HG03521 (cell line): ENCODE measurements around the gene WDR76.
"Not testable (repeated sequence)": the region's sequence is repeated elsewhere in the genome, so short reads cannot be mapped to it uniquely, and the experiment has no call there.

ENCODE experiments used
- ATAC-seq: cut with Tn5 transposase; IDR thresholded peaks from one replicate; pipeline ENCODE4 v1.9.1; 2021; ENCODE audit warnings: mild to moderate bottlenecking, moderate library complexity; ENCODE audit not compliant: unreplicated experiment

The WDR76 gene

DNA sequence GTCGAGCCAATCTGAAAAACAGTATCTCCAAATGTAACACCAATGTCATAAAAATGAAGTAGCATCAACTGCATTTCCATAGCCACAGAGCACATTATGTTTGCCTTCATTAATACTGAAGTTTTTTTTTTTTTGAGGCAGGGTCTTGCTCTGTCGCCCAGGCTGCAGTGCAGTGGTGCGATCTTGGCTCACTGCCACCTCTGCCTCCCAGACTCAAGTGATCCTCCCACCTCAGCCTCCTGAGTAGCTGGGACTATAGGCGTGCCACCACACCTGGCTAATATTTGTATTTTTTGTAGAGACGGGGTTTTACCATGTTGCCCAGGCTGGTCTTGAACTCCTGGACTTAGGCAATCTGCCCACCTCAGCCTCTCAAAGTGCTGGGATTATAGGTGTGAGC, 11.7 kb upstream of the WDR76 start:
- not testable (repeated sequence) for ATAC-seq

DNA sequence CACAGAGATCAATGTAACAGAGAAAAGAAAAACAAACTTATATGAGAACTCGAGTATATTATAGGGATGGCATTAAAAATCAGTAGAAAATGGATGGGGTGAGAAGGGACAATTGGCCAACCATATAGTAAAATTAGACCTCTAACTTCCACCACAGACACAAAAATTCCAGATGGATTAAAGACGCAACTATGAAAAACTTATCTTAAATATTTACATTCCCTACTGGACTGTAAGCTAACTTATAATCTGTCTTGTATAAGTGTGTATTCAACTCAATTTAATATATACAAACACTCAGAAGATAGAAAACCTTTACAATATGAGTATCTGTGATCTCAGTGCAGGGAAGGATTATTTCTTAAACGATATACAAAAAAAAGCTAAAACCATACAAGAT, 5.3 kb upstream of the WDR76 start:
- no peak for ATAC-seq

DNA sequence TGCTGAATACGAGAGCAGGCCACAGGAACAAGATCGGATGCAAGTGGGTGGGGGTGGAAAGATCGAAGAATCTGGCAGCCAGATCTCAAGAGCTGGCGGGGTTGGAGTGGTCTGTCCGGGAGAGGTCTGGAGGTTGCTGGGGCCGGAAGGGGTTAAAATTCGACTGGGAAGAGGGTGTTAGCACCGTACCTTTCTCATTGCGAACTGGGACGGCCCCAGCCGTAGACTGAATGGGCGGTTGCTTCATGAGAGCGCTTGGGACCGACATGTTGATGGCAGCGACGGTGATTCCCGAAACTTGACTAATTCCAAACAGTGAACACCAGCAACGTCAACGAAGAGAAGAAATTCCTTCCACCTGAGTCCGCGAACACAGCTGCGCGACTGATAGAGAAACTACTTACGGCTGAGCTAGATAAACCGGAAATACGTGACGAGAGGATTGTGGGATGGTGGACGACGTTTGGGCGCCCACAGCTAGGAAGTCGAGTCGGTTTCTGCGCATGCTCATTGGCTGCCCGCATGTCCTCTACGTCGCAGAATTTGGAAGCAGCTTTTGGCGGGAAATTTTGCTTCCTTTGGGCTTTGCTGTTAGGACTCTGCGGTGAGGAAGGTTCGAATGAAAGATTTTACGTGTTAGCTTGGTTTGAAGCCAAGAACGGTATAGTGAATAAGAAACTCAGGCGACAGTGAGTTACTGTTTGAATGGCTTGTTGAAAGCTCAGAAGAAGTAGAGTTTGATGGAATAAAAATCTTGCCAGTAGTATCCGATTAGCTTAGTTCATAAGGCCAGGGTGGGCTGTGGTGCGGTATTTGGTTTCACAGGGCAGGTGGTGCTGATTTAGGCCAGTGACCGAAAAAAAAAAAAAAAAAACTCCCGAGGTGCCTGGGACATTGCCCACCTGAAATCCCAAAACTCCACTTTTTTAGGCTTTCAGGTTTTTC, 2.2 kb upstream of the WDR76 start, which contains the start of gene MFAP1:
Gene MFAP1 (minus strand): TSS at position 389 of the 945 bp plus-strand sequence. CDS start 121 bp downstream, at position 268.
- peak; percentile 77 for ATAC-seq

DNA sequence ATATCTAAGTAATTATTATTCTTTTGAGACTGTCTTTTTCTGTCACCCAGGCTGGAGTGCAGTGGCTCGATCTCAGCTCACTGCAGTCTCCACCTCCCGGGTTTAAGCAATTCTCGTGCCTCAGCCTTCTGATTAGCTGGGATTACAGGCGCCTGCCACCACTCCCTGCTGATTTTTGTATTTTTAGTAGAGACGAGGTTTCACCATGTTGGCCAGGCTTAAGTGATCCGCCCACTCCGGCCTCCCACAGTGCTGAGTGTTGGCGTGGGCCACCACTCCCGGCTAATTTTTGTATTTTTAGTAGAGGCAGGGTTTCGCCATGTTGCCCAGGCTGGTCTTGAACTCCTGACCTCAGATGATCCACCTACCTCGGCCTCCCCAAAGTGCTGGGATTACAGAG, 1.5 kb upstream of the WDR76 start:
- ATAC-seq, result not testable (repeated sequence)

DNA sequence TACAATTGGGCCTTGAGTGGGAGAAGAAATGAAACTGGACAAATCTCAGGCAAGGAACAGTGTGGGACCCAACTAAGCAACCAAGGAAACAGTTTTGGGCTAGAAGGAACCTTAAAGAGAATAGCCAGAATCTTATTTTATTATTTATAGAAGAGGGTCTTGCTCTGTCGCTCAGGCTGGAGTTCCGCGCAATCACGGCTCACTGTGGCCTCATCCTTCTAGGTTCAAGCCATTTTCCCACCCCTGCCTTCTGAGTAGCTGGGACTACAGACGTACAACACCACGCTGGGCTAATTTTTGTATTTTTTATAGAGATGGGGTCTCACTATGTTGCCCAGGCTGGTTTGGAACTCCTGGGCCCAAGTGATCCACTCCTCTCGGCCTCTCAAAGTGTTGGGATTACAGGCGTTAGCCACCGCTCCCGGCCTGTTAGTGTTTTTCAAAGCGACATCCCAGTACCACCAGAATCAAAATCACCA, 734 bp upstream of the WDR76 start:
- ATAC-seq, result no peak

DNA sequence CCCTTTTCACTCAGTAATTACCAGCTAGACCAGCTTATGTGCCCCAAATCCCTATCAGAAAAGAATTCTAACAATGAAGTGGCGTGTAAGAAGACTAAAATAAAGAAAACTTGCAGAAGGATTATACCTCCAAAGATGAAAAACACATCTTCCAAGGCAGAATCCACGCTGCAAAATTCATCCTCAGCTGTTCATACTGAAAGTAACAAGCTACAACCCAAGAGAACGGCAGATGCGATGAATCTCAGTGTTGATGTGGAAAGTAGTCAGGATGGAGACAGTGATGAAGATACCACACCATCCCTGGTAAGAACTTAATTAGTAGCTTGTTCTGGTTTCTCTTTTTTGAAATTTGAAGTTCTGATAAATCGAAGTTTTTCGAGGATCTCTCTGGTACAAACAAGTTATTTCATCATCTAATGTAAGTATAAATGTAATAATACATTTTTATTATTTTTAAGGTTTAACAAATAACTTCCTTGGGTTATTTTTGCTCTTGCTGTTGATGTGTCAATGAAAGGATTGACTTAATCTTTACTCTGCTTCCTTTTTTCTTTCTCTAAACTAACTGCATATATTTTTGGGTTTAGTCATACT, 1.4 kb downstream of the WDR76 start:
- ATAC-seq, result no peak

DNA sequence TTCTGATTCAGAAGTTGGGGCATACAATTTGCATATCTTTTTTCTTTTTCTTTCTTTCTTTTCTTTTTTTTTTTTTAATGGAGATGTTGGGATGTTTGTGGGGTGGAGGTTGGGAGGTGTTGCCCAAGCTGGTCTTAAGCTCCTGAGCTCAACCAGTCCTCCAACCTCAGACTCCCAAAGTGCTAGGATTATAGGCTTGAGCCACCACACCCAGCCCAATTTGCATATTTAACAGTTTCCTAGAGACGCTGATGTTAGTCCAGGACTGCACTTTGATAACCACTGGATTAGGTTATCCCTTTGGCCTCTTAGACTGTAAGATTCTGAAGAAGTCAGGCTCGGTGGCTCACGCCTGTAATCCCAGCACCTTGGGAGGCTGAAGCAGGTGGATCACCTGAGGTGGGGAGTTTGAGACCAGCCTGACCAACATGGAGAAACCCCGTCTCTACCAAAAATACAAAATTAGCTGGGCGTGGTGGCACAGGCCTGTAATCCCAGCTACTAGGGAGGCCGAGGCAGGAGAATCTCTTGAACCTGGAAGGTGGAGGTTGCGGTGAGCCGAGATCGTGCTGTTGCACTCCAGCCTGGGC, 3.2 kb downstream of the WDR76 start:
- not testable (repeated sequence) for ATAC-seq

DNA sequence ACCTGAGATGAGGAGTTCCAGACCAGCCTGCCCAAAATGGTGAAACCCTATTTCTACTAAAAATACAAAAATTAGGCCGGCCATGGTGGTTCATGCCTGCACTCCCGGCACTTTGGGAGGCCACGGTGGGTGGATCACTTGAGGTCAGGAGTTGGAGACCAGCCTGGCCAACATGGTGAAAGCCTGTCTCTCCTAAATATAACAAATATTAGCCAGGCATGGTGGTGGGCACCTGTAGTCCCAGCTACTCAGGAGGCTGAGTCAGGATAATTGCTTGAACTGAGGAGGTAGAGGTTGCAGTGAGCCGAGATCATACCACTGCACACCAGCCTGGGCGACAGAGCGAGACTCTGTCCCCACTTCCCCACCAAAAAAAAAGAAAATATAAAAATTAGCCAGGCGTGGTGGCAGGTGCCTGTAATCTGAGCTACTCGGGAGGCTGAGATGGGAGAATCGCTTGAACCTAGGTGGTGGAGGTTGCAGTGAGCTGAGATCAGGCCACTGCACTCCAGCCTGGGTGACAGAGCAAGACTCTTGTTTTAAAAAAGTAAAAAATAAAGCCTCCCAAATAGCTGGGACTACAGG, 4.0 kb downstream of the WDR76 start:
- not testable (repeated sequence) for ATAC-seq

DNA sequence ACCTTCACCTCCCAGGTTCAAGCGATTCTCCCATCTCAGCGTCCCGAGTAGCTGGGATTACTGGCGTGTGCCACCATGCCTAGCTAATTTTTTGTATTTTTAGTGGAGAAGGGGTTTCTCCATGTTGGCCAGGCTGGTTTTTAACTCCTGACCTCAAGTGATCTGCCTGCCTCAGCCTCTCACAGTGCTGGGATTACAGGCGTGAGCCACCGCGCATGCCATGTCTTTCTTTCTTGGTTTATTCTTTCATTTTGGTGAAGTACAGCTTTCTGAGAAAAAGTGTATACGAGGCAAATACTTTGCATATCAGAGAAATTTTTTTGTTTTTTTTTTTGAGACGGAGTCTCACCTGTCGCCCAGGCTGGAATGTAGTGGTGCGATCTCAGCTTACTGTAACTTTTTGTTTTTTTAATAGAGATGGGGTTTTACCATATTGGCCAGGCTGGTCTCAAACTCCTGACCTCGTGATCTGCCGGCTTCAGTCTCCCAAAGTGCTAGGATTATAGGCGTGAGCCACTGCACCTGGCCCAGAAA, 4.8 kb downstream of the WDR76 start:
- ATAC-seq, result not testable (repeated sequence)

DNA sequence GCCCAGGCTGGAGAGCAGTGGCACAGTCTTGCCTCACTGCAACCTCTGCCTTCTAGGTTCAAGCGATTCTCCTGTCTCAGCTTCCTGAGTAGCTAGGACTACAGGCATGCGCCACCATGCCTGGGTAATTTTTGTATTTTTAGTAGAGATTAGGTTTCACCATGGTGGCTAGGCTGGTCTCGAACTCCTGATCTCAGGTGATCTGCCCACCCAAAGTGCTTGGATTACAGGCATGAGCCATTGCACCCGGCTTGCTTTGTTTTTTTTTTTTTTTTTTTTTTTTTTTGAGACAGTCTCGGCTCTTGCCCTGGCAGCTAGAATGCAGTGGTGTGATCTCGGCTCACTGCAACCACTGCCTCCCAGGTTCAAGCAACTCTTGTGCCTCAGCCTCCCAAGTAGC, 5.7 kb downstream of the WDR76 start:
- not testable (repeated sequence) for ATAC-seq

DNA sequence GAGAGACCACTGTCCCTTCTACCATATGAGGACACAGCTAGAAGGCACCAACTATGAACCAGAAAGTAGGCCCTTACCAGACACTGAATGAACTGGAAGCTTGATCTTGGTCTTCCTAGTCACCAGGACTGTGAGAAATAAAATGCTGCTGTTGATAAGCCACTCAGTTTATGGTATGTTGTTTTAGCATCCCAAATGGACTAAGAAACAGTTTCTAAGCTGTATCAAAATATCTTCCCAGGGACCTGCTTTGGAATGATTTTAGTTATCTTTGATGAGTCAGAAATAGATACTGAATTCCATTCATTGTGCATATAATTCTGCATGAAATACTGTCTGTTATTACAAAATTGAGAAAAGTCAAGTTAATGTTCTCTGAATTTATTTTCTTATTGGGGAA, 18.6 kb downstream of the WDR76 start:
- no peak for ATAC-seq

DNA sequence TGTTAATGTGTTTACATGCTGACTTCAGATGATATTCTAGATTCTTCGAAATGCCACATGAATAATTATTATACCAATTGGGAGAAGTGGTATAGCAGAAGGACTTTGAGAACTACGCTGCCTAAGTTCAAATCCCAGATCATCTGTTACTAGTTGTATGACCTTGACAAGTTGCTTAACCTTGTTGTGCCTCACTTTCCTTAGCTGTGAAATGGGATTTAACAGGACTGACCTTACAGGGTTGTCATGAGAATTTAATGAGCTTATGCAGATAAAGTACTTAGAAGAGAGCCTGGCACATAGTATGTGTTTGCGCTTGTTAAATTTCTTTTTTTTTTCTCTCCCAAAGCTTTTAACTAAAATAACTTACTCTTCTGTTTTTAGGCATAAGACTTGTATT, 24.4 kb downstream of the WDR76 start:
- ATAC-seq, result no peak

DNA sequence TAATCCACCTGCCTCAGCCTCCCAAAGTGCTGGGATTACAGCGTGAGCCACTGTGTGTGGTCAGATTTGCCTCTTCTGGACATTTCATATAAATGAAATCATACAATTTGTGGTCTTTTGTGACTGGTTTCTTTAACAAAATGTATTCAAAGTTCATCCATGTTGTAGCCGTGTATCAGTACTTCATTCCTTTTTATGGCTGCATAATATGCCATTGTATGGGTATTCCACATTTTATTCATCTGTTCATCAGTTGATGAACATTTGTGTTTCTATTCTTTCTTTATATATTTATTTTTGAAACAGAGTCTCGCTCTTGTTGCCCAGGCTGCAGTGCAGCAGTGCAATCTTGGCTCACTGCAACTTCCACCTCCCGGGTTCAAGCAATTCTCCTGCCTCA, 25.8 kb downstream of the WDR76 start:
- ATAC-seq, result no peak

DNA sequence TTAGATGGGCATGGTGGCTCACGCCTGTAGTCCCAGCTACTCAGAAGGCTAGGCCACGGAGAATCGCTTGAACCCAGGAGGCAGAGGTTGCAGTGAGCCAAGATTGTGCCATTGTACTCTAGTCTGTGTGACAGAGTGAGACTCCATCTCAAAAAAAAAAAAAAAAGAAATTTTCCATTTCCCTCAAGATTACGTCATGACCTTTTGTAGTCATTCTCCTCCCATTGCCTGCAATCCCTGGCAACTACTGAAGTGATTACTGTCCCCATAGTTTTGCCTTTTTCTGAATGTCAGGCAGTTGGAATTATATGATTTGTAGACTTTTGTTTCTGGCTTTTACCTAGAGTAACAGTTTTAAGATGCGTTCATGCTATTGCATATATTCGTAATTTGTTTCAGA, 28.0 kb downstream of the WDR76 start:
- no peak for ATAC-seq

DNA sequence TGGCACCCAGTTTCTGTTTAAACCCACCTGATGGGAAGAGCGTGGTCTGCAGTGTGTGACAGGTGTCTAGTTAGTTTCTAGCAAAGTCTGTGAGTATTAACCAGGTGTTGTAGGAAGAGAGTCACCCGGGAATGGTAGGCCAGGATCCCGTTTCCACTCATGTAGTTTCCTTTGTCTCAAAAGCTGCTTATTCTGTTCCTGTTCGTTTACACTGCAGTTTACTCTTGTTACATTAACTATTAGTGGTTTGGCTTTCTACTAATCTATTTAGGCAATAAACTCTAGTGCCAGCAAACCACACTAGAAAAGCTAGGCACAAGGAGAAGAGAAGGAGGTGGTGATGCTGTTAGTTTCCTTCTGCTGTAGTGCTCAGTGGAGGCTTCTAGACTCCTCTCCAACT, 32.7 kb downstream of the WDR76 start:
- no peak for ATAC-seq

DNA sequence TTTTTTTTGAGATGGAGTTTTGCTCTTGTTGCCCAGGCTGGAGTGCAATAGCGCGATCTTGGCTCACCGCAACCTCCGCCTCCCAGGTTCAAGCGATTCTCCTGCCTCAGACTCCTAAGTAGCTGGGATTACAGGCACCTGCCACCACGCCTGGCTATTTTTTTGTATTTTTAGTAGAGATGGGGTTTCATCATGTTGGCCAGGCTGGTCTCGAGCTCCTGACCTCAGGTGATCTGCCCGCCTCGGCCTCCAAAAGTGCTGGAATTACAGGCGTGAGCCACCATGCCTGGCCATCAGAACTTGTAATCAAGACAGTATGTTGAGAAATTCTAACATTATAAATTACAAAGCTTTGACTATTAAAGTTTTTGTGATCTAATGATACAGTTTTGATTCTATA, 39.8 kb downstream of the WDR76 start:
- ATAC-seq, result not testable (repeated sequence)

DNA sequence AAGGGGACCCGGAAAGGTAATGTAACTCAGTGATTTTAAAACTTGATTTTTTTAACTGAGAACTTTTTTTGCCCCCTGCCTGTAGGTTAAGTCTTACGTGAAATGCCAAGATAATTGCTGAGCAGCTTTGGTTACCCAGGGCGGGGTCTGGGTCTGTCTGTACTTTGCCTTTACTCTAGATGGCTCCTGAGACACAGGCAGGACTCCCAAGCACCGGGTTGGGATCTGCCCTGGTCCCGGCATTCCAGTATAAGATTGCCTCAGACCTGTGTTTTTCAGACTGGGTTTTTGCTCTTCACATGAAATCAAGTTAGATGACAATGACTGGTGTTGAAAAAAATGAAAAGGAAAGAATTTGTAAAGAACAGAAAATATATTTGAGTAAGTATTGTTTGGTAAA, 40.3 kb downstream of the WDR76 start:
- no peak for ATAC-seq

DNA sequence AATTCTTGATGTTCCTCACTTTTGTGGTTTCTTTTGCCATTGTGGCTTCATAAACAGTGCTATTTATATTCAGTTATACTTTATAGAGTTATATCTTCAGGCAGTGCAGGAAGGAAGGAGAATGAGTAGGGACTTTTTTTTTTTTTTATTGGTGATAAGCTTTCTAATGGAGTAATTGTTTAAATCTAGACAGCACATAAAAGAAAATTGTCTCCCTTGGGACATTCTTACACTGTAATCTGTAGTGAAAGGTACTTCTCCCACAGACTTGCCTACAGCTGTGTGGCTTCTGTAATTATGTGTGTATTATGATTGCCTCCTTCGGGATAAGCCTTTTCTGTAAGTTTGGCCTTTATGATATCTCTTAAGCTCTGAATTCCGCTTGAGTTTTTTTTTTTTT, 41.6 kb downstream of the WDR76 start:
- no peak for ATAC-seq

DNA sequence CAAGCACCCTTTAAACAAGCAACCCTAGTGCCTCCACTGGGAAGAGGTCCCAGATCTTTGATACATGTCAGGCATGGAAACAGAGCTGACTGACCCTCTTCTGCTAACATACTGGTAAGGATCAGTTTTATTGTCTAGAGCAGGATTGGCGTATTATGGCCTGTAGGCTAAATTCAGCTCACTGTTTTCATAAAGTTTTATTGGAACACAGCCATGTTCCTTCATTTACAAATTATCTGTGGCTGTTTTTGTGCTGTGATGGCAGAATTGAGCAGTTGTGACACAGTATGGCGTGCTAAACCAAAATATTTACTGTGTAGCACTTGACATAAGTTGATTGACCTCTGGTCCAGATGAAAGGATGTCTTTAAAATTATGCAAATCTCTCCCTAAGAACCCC, 45.0 kb downstream of the WDR76 start:
- ATAC-seq, result no peak

DNA sequence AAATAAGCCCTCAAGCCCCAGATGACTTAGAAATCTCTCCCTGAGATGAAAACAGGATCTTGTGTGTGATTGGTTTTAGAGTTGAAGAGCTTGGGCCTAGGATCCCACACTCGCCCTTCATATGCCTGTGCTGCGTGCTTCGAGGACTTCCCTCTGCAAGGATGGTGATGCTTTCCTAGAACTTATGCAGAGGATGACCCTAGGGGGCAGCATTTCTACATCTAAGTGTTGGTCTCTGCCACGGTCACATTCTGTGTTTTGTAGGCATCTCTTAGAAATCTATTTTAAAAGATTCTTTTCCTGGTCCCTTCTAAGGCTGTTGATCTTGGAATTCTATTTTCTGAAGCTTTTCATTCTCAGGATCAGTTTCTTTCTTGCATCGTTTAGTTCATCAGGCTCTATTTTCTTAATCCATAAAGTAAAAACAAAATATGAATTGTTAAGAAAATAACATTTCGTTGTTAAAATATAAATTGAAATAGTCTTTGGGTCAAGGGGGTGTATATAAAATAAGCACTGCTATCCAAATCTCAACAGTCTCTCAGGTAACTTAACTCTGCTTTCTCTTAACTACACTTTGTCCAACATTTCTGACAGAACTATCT, 45.7 kb downstream of the WDR76 start:
- no peak for ATAC-seq

DNA sequence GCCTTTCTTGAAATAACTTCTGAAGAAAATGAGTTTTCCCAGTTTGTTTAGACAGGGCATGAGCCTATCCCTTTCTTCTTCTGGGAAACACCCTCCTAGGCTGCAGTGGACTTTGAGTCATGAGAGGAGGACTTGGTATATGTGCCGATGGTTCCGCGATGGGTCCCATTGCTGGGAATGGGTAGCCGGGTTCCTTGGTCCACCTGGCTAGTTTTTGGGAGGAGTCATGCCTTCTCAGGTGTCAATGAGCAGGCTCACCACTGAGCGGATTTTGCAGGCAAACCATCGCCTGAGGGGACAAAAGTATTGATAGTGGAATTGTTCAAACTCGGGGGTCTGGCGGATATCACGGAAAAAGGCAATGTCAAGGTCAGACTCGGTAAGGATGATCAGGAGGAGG, 46.8 kb downstream of the WDR76 start:
- no peak for ATAC-seq
